ENCODE data around the gene NSL1.

DNA sequence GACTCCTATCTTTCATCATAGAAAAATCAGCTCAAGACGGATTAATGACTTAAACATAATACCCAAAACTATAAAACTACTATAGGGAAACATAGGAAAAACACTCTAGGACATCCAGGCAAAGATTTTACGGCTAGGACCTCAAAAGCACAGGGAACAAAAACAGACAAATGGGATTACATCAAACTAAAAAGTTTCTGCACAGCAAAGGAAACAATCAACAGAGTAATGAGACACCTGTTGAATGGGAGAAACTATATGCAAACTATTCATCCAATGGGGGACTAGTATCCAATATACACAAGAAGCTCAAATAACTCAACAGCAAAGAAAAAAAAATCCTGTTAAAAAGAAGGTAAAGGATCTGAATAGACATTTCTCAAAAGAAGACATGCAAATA, 18.6 kb downstream of the NSL1 start:
- TF ChIP-seq POLR2A (IDR thresholded peaks at IDR 0.05) (no peak), POLR2AphosphoS5 (IDR thresholded peaks at IDR 0.05) (no peak), EP300 (IDR thresholded peaks at IDR 0.05) (no peak)
- TF ChIP-seq, protein P1, sequence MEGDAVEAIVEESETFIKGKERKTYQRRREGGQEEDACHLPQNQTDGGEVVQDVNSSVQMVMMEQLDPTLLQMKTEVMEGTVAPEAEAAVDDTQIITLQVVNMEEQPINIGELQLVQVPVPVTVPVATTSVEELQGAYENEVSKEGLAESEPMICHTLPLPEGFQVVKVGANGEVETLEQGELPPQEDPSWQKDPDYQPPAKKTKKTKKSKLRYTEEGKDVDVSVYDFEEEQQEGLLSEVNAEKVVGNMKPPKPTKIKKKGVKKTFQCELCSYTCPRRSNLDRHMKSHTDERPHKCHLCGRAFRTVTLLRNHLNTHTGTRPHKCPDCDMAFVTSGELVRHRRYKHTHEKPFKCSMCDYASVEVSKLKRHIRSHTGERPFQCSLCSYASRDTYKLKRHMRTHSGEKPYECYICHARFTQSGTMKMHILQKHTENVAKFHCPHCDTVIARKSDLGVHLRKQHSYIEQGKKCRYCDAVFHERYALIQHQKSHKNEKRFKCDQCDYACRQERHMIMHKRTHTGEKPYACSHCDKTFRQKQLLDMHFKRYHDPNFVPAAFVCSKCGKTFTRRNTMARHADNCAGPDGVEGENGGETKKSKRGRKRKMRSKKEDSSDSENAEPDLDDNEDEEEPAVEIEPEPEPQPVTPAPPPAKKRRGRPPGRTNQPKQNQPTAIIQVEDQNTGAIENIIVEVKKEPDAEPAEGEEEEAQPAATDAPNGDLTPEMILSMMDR (IDR thresholded peaks at IDR 0.05) = no peak
